HG03280 (cell line): Measurements from ENCODE around the gene CD69.
A peak's percentile ranks its signal among the peaks of the same experiment; 100 is the strongest.
"Not testable (repeated sequence)": the region's sequence is repeated elsewhere in the genome, so short reads cannot be mapped to it uniquely, and the experiment has no call there.

Experiments
- ATAC-seq: cut with Tn5 transposase; IDR thresholded peaks from one replicate; pipeline ENCODE4 v1.9.1; 2021; ENCODE audit warnings: mild to moderate bottlenecking, moderate library complexity; ENCODE audit not compliant: unreplicated experiment

Gene CD69

GRCh38 chr12:9751204-9752144 lies 9.2 kb downstream of the CD69 start:
- no peak for ATAC-seq

GRCh38 chr12:9750276-9751203 lies 10.2 kb downstream of the CD69 start:
- ATAC-seq = peak; percentile 62

- ATAC-seq = no peak
Observed at GRCh38 chr12:9749640-9750039, 11.1 kb downstream of the CD69 start.

- ATAC-seq = no peak
Observed at GRCh38 chr12:9745199-9745598, 15.5 kb downstream of the CD69 start.

- ATAC-seq = peak; percentile 40
Observed at GRCh38 chr12:9742661-9743060, 18.0 kb downstream of the CD69 start.

GRCh38 chr12:9741726-9742125 lies 19.0 kb downstream of the CD69 start:
- ATAC-seq = peak; percentile 80

- no peak for ATAC-seq
Observed at GRCh38 chr12:9740106-9740750, 20.5 kb downstream of the CD69 start.

- not testable (repeated sequence) for ATAC-seq
Observed at GRCh38 chr12:9739404-9740105, 21.1 kb downstream of the CD69 start.

- not testable (repeated sequence) for ATAC-seq
Observed at GRCh38 chr12:9738905-9739304, 21.8 kb downstream of the CD69 start.

- no peak for ATAC-seq
Observed at GRCh38 chr12:9736936-9737705, 23.6 kb downstream of the CD69 start.

- ATAC-seq = no peak
Observed at GRCh38 chr12:9735601-9736000, 25.1 kb downstream of the CD69 start.

- ATAC-seq = no peak
Observed at GRCh38 chr12:9732921-9733461, 27.7 kb downstream of the CD69 start, which contains the start of gene CLECL1. CLECL1 (minus strand) TSS chr12:9733097.

- ATAC-seq = peak; percentile 39
Observed at GRCh38 chr12:9731797-9732196, 28.9 kb downstream of the CD69 start.

- no peak for ATAC-seq
Observed at GRCh38 chr12:9731393-9731792, 29.3 kb downstream of the CD69 start.

- ATAC-seq = no peak
Observed at GRCh38 chr12:9730591-9730990, 30.1 kb downstream of the CD69 start.

- no peak for ATAC-seq
Observed at GRCh38 chr12:9730011-9730410, 30.7 kb downstream of the CD69 start.

- no peak for ATAC-seq
Observed at GRCh38 chr12:9729082-9729481, 31.6 kb downstream of the CD69 start.

- no peak for ATAC-seq
Observed at GRCh38 chr12:9727813-9728212, 32.9 kb downstream of the CD69 start.

GRCh38 chr12:9725213-9725870 lies 35.4 kb downstream of the CD69 start:
- no peak for ATAC-seq
